GM23248 (cell line): ENCODE measurements around the gene USP24.

Experiments
- EZH2 ChIP-seq: fragments of 200-600 bp; sonication (generic); IDR thresholded peaks from 2 replicates; pipeline ENCODE4 v1.6.1; 2018; ENCODE audit warnings: antibody characterized with exemption, mild to moderate bottlenecking; ENCODE audit not compliant: insufficient read depth, poor library complexity, severe bottlenecking
- EZH2phosphoT487 ChIP-seq: fragments of 200-600 bp; sonication (generic); IDR thresholded peaks from 2 replicates; pipeline ENCODE4 v1.6.1; 2018; ENCODE audit warnings: antibody characterized with exemption, moderate library complexity, mild to moderate bottlenecking, low read depth; ENCODE audit not compliant: insufficient read depth

GRCh38 chr1:55200667-55201066 lies 14.5 kb downstream of the USP24 start:
- TF ChIP-seq EZH2 = no peak
- TF ChIP-seq EZH2phosphoT487 = no peak
